RPMI7951 (cell line): Measurements from ENCODE around the gene EML6. TPM values are rescaled to one million over a fixed set of nuclear protein-coding genes. Genes with fewer than 3 reads are reported as not detected.
"Not testable (repeated sequence)": the region's sequence is repeated elsewhere in the genome, so short reads cannot be mapped to it uniquely, and the experiment has no call there.

Source experiments
- DNase-seq: peaks from one replicate; pipeline ENCODE4 v3.0.0-alpha.2; 2012; ENCODE audit warnings: low read depth
- total RNA-seq: library from RNA; depleted of rRNA; stranded (reverse); fragments of >200 nt; shearing (Covaris generic); gene quantifications from 2 replicates; pipeline ENCODE4 v1.2.3, GENCODE V29; 2014

EML6 gene
- total RNA-seq, 1 experiment from 2014 or later: 0.72 TPM

DNA sequence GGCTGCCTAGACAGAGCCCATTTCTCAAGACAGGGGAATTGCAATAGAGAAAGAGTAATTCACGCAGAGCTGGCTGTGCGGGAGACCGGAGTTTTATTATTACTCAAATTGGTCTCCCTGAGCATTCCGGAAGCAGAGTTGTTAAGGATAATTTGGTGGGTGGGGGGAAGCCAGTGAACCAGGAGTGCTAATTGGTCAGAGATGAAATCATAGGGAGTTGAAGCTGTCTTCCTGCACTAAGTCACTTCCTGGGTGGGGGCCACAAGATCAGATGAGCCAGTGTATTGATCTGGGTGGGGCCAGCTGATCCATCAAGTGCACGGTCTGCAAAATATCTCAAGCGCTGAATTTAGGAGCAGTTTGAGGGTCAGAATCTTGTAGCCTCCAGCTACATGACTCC, 242.0 kb downstream of the EML6 start:
- no peak for DNase-seq

DNA sequence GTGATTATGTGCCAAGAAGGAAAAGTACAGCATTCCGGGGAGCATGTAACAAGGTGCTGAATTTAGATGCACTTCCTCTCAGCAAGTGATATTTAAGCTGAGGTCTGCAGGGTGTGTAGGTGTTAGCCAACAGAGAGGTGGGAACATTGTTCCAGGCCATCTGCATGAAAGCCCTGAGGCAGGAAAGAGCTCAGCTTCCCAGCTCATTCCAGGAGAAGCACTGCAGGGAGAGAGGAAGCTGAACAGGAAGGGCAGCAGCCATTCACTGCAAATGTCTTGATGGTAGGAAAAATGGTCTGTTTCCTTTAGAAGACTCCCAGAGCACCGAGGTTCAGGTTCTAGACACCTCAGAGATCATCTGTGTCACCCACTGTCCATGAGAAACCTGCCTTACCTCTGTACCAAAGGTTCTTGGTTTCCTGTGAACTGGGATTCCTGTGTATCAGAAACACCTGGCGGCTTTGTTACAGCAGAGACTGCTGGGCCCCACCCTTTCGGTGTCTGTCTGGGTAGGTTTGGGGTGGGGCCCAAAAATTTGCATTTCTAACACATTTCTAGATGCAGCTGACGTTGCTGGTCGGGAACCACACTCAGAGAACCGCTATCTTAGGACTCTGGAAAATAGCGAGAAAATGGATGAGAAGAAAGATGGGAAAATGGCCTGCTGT, 242.8 kb downstream of the EML6 start:
- DNase-seq: peak; percentile 61

DNA sequence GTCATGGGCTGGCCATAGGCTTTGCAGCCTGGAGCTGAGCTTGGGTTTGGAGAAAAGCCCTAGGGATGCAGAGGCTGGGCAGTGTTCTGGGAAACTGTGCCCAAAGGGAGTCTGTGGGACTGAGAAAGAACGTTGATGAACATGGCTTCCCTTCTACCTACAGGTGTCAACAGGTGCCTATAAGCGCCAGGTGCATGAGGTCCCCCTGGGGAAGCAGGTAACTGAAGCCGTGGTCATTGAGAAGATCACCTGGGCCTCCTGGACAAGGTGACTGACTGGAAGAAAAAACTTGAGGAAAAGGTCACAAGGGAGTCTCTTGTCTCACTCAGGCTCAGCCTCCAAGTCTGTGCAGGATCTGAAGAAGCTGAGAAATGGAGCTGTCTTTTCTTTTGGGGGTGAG, 243.4 kb downstream of the EML6 start:
- DNase-seq: no peak

DNA sequence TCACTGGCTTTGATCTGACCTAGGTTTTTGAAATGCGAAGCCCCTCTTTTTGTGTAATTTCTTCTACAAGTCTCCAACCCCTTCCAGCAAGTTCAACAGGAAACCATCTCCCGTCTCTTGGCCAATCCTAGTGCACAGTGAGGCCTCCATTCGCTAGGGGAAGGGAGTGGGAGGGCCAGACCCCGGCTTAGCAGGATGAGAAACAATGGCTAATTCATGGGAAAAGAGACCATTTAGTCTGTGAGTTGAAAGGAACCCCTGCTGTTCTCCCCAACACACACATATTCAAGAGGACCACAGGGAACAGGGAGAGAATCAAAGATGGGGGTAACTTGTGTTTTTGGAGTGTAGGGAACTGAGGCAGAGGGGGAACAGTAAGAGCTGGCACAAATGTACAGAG, 243.8 kb downstream of the EML6 start:
- DNase-seq: no peak

DNA sequence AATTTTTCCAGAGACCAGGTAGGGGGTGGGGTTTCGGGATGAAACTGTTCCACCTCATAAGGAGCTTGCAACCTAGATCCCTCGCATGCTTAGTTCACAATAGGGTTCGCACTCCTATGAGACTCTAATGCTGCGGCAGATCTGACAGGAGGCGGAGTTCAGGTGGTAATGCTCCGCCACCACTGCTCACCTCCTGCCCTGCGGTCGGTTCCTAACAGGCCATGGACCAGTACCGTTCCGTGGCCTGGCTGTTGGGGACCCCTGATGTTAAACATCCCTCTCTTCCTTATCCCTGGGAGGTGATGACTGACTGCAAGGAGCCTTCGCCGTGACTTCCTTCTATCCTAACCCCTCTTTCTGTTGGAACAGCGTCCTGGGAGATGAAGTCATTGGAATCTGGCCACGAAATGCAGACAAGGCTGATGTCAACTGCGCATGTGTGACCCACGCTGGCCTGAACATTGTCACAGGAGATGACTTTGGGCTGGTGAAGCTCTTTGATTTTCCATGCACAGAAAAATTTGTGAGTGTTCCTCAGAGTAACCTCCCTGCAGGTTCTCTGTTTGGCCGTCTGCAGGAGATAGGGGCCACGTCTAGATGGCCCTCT, 244.4 kb downstream of the EML6 start:
- DNase-seq: no peak

DNA sequence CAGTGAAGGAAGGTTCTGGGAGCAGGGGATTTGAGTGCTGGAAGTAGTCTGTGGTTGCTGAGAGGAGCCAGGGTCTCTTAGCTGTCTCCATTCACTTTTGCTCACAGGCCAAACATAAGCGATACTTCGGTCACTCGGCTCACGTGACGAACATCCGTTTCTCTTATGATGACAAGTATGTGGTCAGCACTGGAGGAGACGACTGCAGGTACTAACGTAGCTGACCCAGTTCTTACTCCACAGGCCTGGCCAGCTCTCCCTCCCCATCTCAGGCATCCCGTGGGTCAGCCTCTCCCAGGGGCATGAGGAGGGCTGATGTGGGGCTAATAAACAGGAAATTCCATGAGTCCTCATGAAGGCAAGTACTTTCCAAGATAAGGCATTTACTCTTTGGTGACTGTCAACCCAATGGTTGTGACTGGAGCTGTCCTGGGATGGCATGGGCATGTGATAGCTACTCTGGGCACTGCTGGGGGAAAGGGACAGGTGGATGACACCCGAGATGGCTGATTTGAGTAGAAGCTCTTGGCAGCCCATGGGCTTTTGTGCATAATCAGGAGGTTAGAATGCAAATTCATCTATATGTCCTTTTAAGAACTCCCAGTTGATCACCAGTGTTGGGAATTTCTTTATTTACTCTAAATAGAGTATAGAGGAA, 245.2 kb downstream of the EML6 start:
- DNase-seq: no peak

DNA sequence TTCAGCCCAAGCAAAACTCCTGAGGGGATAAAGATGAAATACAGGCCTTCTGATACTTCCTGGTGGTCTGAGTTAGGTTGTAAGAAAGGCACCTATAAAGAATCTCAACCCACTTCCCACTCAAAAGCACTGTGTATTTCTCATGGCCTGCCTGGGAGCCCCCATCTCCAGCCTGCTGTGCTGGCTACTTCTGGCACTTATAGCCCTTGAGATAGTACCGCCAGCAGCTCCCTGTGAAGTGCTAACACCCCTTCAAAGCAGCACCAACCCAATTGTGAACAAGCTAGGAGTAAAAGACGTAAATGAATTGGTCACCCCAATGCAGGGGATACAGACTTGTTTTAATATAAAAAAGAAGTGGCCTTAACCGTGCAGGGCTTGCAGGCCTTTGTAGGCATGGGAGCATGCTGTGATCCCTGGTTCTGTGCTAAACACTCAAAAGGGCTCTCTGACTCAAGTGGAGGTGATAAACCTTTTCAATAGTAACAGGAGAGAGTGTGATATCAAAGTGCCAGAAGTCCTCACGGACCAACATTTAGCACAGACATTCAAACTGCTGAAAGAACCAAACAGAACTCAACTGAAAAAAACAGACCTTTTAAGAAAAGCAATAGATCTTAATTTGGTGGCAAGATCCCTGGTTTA, 246.0 kb downstream of the EML6 start:
- no peak for DNase-seq

DNA sequence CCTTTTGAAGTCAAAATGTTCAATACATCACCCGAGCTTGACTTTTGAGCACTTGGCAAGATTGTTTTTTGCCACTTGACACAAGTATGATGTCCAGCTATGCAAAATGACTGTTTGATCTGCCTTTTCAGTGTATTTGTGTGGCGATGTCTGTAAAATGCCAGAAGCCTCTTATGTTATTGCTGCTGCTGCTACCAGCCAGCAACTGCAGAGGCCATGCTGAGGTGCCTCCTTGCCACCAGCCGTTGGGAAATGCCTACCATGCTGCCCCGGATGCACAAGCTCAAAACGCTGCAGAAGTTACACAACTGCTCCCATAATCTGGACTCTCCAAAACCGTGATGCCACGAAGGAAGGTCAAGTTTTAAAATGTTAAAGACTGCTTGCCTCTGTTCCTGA, 246.5 kb downstream of the EML6 start:
- DNase-seq: no peak

DNA sequence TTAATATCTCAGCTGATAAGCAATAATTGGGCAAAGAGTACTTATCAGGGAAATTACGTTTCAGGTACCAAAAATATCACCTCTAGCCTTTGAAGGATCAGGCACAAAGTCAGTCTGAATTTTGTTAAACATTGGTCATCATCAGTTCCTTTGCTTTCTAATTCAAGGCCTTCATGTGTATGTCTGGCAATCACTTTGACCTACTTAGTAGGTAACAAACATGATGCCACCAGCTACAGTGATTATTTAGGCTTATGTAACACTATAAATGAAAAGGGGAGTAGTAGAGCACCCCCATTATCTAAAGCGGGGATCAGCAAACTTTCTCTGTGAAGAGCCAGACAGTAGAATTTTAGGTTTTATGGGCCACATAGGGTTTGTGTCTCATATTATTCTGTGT, 251.7 kb downstream of the EML6 start:
- no peak for DNase-seq

DNA sequence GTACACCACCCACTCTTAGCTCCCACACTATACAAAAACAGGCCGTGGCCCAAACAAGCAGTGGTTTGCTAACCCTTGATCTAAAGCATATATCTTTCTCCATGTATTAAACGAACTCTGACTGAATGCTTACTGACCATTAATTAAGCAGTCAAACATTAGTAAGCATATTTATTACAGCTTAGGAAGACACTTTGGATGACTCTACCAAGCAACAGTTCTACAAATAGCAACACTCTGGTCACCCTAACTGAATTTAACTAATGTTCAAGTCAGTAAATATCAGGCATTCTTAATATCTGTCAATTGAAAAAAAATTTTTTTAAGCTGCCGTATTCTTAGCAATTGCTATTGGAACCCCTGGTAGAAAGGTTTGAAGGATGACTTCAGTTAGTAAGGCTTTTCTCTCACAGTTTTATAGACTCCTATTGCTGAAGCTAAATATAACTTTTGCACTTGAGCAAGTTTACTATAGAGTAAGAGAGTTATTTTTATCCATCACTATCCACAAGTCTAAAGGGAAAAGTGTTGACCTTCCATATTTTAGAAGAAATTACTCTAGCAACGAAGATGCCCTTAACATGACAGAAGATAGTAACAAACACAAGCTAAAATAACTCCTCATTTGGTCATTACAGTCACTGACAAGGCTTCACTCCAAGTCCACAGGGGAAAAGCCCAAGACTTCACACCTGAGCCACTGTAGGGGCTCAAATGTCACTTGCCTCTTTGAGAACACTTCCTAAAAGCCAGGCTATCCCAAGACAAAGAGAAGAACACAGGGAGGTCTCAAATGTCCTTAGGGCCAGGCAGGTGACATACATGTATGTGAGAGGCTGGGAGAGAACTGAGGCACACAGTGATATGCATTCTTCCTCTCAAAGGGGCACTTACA, 252.4 kb downstream of the EML6 start:
- no peak for DNase-seq

DNA sequence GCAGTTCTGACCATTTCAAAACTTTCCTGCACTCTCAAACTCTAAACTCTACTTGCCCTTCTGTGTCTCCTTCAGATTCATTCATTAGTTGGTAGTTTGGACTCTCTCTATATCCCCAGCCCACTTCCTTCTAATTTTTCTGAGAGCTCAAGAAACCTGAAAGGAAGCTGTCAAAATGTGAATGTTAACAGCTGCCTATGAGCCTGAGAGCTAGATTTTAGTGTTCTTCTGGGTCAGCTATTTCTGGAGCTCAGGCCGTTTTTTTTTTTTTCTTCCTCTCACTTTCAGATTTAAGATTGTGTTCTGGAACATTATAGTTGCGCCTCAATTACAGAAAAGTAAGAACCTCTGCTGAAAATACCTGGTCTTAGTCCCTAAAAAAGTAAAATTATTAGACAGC, 253.7 kb downstream of the EML6 start:
- no peak for DNase-seq

DNA sequence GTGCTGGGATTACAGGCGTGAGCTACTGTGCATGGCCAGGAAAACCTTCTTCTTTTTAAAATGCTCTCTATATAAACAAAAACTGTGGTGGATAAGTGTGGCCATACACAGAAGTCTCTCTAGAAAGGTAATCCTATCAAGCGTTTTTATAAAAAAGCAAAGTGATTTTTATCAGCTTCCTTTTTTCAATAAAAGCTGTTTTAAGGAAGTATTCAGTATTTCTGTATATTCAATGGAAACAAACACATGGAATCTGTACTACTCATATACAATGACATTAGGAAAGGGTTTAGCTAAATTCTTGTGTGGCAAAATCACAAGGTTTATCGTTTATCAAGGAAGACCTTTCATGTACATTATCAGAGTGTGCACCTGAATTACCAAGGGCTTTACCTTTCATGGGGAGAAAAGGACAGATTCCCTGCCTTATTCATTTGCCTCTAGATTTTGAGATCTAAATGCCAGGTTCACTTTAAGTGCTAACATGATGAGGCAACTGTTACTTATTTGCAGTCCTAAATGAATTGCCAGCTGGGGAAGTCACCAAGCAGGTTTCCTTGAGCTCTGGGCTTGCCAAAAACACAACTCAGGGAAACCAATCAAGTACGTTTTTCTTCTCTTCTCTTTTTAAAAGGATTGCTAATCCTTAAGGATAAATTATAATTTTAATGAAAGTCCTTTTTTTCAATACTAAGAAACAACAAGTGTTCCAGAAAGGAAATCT, 256.0 kb downstream of the EML6 start:
- no peak for DNase-seq

DNA sequence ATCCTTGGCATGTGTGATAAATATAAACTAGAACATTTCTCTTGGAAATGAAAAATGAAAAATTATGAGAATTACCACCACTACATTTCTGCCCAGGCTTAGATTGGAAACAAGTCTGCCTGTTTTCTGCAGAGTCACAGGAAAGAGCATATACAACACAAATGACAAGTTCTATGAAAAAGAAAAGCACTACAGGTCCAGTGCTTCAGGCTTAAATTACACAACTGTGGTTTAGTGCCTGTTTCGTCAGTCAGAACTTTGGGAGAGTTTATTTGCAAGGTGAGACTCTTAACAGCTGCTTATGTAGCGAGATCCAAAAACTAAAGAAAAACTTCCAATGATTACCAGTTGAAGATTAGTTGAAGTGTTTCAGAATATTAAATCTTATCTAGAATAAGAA, 257.9 kb downstream of the EML6 start:
- no peak for DNase-seq

DNA sequence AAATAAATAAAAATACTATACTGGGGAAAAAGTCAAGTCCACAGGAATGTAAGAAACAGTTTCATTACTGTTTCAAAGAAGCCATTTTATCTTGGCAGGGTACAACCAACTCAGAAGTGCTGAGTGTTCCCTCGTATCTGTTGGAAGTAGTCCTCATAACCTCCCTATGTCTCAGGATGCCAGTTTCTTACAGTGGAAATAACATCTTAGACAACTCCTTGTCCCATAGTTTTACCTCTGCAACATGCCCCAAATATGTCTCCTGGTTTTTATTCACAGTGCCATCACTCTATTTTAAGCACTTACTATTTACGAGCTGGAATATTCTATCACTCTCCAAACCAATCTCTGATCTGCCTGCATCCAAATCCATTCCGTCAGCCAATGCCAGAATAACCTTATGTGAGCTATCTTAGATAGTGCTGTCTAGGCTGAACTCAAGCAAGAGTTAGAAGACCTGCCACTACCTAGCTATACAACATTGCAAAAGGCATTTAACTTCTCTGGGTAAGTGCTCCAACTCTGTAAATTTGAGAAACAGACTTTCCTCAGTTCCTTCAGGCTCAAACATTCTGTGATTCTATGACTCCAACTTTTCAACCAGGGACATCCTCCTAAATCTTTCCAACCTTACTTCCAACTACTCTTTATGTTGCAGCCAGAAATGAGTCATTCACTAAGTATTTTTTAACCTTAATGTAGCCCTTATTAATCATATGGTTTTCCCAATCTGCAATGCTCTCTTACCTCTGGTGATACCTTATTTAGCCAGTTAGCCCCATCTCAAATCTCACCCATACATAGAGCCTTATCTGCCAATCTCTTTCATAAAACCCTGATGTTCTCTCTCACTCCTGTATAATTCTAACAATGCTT, 260.1 kb downstream of the EML6 start:
- peak; percentile 64 for DNase-seq

DNA sequence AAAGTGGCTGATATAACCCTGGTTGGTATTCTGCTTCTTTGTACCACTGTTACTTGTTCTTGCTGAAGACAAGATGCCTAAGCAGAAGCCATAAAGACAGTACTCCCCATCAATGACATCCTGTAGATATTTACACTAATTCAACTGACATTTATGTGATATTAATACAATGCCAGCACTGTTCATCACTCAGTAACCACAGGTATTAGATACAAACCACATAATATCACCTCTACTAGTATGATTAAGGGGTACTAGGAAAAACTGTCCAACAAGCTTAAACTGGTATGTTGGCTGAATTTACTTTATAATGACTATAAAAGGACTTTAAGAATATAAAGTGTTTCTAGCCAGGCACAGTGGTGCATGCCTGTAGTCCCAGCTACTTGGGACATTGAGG, 261.0 kb downstream of the EML6 start:
- peak; percentile 26 for DNase-seq

DNA sequence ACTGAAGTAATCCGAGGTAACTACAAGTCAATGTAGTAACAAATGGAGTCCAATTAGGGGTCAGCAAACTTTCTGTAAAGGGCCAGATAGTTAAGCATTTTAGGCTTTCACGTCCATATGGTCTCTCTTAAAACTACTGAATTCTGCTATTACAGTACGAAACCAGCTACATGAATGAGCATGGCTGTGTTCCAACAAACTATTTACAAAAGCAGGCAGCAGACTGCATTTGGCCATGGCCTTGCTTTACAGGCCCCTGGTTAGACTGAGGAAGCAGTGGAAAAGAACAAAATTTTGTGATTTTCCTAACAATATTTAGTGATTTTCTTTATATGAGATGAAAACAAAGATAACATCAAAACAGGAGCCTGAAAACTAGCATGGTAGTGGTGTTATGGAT, 262.8 kb downstream of the EML6 start:
- DNase-seq: no peak

DNA sequence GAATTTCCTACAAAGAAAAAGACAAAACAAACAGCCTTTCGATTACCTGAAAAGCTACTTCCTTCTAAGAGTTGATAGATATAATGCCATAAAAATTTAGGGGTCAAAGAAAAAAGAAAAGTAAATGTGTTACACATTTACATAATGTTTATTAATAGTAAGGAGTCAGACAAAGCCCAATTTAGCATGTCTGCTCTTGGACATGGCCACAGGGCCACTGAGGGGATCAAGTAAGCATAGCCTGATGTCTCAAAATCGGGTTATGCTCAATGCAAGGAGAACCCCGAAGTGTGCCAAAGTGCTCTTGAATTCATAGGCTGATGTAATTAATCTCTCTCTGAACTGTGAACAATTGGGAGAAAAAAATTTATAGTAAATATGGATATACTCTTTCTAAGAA, 265.1 kb downstream of the EML6 start:
- no peak for DNase-seq

DNA sequence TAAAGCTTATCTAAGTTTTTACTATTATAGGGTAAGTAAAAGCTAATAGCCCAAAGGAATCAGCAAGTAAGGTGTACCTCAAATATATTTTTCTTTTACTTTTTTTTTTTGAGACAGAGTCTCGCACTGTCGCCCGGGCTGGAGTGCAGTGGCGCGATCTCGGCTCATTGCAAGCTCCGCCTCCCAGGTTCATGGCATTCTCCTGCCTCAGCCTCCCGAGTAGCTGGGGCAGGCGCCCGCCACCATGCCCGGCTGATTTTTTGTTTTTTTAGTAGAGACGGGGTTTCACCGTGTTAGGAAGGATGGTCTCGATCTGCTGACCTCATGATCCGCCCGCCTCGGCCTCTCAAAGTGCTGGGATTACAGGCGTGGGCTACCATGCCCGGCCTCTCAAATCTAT, 267.2 kb downstream of the EML6 start:
- DNase-seq: not testable (repeated sequence)

DNA sequence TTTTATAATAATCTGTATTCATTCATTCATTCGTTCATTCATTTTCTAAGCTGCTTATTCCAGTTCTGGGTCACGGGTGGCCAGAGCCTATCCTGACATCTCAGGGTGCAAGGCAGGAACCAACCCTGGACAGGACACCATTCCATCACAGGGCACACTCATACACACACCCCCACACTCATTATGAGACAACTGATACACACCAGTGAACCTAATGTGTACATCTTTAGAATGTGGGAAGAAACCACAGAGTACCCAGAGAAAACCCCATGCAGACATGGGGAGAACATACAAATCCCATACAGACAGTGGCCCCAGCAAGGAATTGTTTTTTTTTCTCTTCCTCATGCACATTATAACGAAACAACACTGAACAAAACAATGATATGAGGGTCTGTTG, 272.1 kb downstream of the EML6 start:
- DNase-seq: no peak

DNA sequence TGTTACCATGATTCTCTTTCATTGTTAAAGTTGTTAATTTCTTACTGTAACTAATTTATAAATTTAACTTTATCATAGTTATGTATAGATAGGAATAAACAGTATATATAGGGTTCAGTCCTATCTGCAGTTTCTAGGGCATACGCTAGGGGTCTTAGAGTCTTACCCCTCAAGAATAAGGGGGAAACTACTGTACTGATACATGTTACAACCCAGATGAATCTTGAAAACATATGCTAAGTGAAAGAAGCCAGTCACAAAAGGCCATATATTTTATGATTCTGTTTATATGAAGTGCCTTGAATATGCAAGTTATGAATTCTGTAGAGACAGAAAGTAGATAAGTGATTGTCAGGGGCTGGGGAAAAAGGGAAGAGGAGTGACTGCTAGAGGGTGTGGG, 274.4 kb downstream of the EML6 start:
- DNase-seq: no peak
